ENCODE results near the gene CALCR.

CALCR gene

GRCh38 chr7:93442478-93443224 lies 131.9 kb downstream of the CALCR start:
- peak; percentile 4 for DNase-seq

- DNase-seq: no peak
Observed at GRCh38 chr7:93435791-93436190, 138.7 kb downstream of the CALCR start.

GRCh38 chr7:93432130-93432529 lies 142.4 kb downstream of the CALCR start:
- DNase-seq: no peak

GRCh38 chr7:93430917-93431588 lies 143.5 kb downstream of the CALCR start:
- no peak for DNase-seq

- DNase-seq: no peak
Observed at GRCh38 chr7:93429563-93429962, 145.0 kb downstream of the CALCR start.

GRCh38 chr7:93427107-93427506 lies 147.4 kb downstream of the CALCR start:
- no peak for DNase-seq

GRCh38 chr7:93426155-93426696 lies 148.3 kb downstream of the CALCR start:
- DNase-seq: no peak

GRCh38 chr7:93414574-93414973 lies 159.9 kb downstream of the CALCR start:
- no peak for DNase-seq

GRCh38 chr7:93409324-93409723 lies 165.2 kb downstream of the CALCR start:
- no peak for DNase-seq

GRCh38 chr7:93407239-93407638 lies 167.3 kb downstream of the CALCR start:
- no peak for DNase-seq

GRCh38 chr7:93402944-93403343 lies 171.6 kb downstream of the CALCR start:
- no peak for DNase-seq

GRCh38 chr7:93399642-93400041 lies 174.9 kb downstream of the CALCR start:
- DNase-seq: no peak

GRCh38 chr7:93392984-93393383 lies 181.5 kb downstream of the CALCR start:
- no peak for DNase-seq

GRCh38 chr7:93390660-93391059 lies 183.9 kb downstream of the CALCR start:
- DNase-seq: no peak

GRCh38 chr7:93382362-93382761 lies 192.2 kb downstream of the CALCR start:
- DNase-seq: no peak

GRCh38 chr7:93378131-93378760 lies 196.3 kb downstream of the CALCR start:
- no peak for DNase-seq

- DNase-seq: no peak
Observed at GRCh38 chr7:93375603-93376002, 198.9 kb downstream of the CALCR start.
